GM21381 (cell line): Measurements from ENCODE around the gene MCM7.

ENCODE experiments used
- ATAC-seq: cut with Tn5 transposase; IDR thresholded peaks from one replicate; pipeline ENCODE4 v1.9.1; 2021; ENCODE audit warnings: mild to moderate bottlenecking, moderate library complexity; ENCODE audit not compliant: unreplicated experiment

The MCM7 gene

DNA sequence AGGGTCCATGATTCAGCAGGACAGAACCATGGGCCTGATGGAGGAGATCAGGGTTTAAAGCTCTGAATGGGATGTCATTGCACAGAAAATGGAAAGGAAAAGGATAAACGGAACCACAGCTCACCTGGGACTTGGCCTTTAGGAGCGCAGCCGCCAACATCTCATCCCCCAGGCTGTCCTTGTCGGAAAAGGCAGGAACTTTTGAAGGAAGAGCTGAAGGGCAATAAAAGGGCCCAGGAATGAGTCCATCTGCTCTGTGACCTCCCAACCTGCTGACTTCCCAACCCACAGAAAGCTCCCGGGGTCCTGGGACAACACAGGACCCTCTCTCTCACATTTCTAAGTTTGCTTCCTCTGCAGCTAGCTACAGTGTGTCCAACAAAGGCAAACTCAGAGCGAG lies 25.8 kb downstream of the MCM7 start:
- no peak for ATAC-seq

DNA sequence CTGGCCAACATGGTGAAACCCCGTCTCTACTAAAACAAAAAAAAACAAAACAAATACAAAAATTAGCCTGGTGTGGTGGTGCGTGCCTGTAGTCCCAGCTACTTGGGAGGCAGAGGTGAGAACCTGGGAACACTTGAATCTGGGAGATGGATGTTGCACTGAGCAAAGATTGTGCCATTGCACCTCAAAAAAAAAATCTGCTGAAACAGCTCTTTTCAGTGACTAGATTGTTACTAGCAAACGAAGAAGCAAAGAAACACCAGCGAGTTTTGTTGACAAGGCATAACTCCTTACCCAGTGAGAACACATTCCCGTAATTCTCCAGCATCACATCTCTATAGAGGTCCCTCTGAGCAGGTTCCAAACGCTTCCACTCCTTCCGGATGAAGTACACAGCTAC lies 26.4 kb downstream of the MCM7 start:
- ATAC-seq = no peak

- ATAC-seq = no peak
Measured at GRCh38 chr7:100072462-100072861, 28.7 kb downstream of the MCM7 start.

DNA sequence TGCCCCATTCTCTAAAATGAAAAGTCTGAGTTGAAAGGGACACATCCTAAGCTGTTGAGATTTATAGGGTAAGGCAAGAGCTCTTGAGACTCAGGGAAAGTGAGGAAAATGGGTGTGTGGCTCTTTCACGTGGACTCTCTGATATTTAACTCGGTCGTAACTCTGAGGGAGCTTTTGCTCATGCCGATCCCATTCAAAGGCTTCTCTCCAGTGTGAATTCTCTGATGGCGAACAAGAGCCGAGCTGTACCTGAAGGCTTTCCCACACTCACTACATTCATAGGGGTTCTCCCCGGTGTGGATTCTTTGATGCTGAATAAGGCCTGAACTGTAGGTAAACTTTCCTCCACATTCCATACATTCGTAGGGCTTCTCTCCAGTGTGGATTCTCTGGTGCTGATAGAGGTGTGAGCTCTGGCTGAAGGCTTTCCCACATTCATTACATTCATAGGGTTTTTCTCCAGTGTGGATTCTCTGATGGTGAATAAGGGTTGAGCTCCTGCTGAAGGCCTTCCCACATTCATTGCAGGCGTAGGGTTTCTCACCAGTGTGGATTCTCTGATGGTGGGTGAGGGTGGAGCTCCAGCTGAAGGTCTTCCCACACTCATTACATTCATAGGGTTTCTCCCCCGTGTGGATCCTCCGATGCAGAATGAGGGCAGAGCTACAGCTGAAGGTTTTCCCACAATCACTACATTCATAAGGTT lies 30.0 kb downstream of the MCM7 start:
- no peak for ATAC-seq

DNA sequence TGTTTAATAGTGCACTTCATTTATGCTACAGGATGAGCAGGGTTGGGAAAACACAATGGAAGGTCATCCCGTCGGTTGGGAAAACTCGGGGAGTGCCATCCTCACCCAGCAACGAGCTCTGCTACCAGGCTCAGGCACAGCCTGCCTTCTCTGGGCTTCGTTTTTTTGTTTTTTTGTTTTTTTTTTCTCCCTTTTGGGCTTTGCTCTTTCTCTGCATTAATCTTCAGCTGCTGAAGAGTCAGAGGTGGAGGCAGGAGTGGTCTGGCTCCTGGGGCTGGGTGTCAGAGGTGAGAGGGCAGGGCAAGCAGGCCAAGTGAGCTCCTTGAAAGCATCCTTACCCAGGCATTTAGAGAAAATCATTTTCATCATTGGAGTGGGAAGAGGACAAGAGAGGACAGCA lies 31.2 kb downstream of the MCM7 start:
- ATAC-seq = no peak

GRCh38 chr7:100066953-100067352 lies 34.2 kb downstream of the MCM7 start:
- ATAC-seq = no peak

DNA sequence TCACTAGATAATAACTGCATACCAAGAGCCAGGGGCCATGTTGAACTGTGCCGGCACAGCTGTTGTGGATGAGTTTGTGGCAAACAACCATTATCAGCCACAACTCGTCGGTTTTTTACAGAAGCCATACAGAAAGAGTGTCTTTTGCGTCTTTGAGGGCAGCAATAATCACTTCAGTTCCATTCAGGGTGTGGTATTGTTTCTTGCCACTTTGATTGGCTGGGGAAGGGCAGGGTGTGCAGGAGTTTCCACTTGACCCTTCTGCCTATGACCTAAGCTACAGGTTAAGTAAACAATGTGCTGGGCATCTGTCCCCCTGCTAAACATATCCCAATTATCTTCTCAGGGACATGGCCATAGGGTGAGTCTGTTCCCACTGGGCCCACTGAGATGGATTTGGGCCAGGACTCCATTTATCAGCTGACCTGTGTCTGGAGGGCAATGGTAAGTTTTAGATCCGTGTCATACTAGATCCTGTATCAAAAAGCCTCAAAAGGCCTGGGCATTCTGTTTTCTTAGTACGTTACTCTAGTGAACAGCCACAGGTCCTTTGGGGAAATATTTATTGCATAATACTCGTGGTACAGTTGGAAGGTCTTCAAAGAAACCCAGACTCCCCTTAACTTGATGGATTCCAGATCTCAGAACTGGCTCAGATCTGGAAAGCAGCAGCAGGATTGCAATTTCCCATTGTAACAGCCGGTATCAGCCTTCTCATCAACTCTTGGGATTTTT lies 35.6 kb downstream of the MCM7 start:
- ATAC-seq = no peak

DNA sequence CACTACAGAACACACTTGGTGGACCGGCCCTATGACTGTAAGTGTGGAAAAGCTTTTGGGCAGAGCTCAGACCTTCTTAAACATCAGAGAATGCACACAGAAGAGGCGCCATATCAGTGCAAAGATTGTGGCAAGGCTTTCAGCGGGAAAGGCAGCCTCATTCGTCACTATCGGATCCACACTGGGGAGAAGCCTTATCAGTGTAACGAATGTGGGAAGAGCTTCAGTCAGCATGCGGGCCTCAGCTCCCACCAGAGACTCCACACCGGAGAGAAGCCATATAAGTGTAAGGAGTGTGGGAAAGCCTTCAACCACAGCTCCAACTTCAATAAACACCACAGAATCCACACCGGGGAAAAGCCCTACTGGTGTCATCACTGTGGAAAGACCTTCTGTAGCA lies 37.0 kb downstream of the MCM7 start:
- ATAC-seq = no peak

- no peak for ATAC-seq
Measured at GRCh38 chr7:100063376-100063775, 37.8 kb downstream of the MCM7 start.

- ATAC-seq = no peak
Measured at GRCh38 chr7:100061518-100062193, 39.5 kb downstream of the MCM7 start.

DNA sequence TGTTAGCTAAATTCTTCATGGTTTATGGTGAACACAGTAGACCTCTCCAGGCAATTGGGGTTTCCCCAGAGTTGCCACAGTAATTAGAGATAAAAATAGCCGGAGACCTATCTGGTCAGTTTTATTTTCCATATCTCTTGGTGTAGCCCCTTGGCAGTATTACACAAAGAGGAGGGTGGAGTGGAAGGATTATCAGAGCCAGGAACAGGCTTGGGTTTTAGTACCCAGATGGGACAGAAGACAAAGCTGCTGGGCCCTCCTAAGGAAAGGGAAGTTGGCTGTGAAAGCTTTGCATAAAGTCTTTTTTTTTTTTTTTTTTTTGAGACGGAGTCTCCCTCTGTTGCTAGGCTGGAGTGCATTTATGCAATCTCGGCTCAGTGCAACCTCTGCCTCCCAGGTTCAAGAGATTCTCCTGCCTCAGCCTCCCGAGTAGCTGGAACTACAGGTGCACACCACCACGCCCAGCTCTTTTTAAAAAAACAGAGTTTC lies 41.9 kb downstream of the MCM7 start:
- no peak for ATAC-seq

GRCh38 chr7:100057006-100057405 lies 44.2 kb downstream of the MCM7 start:
- ATAC-seq = no peak

GRCh38 chr7:100053215-100053614 lies 48.0 kb downstream of the MCM7 start:
- no peak for ATAC-seq

DNA sequence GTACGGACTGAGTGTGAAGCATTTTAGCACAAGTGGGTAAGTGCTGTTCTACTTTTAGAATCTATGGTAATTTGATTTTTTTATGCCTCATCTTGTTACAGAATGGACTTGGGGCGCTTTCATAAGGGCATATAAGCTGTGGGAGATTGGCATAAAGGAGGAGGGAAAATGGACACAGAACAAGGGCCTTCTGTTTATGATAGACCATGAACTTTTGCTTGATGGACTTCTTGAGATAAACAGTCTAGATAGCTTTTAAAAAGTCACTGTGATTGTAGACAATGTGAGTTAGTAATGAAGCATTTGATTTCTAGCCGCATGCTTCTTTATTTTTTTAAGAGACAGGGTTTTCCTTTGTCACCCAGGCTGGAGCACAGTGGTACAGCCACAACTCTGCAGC lies 49.6 kb downstream of the MCM7 start:
- no peak for ATAC-seq

DNA sequence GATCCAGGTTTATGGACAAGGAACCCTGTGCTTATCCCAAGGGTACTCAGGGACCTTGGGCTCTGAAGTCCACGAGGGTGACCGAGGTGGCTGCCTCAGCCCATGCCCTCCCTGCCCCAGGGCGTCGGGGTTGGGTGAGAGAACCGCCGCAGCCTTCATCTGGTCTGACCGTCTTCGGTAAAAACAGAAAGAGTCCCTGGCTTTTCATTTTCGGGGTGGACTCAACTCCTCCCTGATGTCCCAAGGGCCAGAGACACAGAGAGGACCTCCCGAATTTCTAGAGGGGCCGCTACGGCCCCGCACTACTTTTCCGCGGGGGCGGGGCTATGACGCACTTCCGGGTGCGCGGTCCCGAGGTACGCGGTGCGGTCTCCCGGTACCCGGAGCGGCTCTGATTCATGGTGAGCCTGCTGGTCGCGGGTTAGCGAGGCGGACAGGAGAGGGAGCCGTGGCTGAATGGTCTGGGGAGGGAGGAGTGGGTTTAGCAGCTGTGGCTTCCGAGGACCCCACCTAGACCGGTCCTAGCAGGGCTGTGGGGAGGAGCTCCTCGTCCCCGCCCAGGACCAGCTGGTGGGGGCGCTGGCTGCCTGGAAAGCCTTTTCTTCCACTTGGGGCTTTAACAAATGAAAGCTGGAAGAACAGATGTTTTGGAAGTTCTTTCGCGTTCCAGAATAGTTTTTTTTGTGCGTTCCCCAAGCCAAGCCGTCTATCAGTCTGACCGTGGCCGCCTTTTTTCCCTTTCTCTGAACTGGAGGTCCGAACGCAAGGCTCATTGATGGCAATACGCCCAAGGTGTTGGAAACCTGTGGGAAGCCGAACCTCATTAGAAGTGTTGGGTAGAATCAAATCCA lies 51.5 kb downstream of the MCM7 start, which contains the start of gene ZSCAN21:
Gene ZSCAN21, plus strand, starts transcription at position 334 of the 851 bp plus-strand sequence. CDS start 7,233 bp downstream, outside the sequence.
- peak; percentile 90 for ATAC-seq

DNA sequence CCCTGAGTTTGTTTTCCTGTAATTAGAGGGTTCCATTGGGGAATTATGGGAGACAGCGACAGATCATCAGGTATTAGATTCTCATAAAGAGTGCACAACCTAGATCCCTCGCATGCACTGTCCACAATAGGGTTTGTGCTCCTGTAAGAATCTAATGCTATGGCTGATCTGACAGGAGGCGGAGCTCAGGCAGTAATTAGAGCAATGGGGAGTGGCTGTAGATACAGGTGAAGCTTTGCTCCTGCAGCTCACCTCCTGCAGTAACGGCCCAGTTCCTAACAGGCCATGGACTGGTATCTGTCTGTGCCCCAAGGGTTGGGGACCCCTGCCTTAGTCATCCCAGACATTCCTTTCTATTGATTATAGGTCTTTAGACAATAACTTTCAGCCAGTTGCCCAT lies 52.5 kb downstream of the MCM7 start:
- no peak for ATAC-seq

DNA sequence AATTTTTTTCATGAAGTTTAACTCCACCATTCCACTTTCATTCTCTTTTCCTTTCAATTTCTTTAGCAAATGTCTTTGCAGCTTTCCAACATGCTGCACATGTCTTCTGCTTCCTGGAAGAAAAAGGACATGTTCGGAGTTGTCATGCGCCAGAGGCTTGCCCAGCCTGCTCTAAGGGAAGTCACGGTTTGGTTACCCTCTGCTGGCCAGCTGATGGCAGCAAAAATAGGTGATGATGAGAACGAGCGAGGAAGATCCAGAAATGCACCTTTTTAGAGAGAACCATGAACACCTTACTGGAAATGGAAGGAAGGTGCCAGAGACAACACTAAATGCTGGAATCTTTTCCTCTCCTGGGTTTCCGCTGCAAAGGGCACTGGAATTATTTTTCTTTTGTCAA lies 56.5 kb downstream of the MCM7 start:
- ATAC-seq = no peak
